ENCODE results near the gene IRF2BPL.
"Not testable (repeated sequence)": the region's sequence is repeated elsewhere in the genome, so short reads cannot be mapped to it uniquely, and the experiment has no call there.

Gene IRF2BPL

GRCh38 chr14:77033622-77034589 is 5.4 kb upstream of the IRF2BPL start:
- peak; percentile 77 to 89 for DNase-seq

GRCh38 chr14:77032844-77033621 is 4.5 kb upstream of the IRF2BPL start:
- peak; percentile 92 for DNase-seq

- no peak for DNase-seq
These were observed 4.0 kb upstream of the IRF2BPL start for GRCh38 chr14:77032491-77032843.

- DNase-seq = no peak
These were observed 3.4 kb upstream of the IRF2BPL start for GRCh38 chr14:77031759-77032490.

GRCh38 chr14:77027538-77028383 is 747 bp downstream of the IRF2BPL start:
- peak; percentile 57 to 61 for DNase-seq

- DNase-seq = no peak
These were observed 1.5 kb downstream of the IRF2BPL start for GRCh38 chr14:77026930-77027537.

- DNase-seq = peak in 1 of 2 experiments; percentile 35
These were observed 2.2 kb downstream of the IRF2BPL start for GRCh38 chr14:77026166-77026929.

GRCh38 chr14:77025744-77026165 is 2.8 kb downstream of the IRF2BPL start:
- DNase-seq = no peak

- peak; percentile 85 to 90 for DNase-seq
These were observed 4.3 kb downstream of the IRF2BPL start for GRCh38 chr14:77024171-77024691.

GRCh38 chr14:77023001-77023996 is 5.2 kb downstream of the IRF2BPL start:
- peak in 1 of 2 experiments; percentile 43 for DNase-seq

- peak; percentile 61 to 63 for DNase-seq
These were observed 6.2 kb downstream of the IRF2BPL start for GRCh38 chr14:77022236-77022852.

GRCh38 chr14:77021424-77021823 is 7.1 kb downstream of the IRF2BPL start:
- DNase-seq = not testable (repeated sequence)

- DNase-seq = no peak
These were observed 9.7 kb downstream of the IRF2BPL start for GRCh38 chr14:77018785-77019184.

- no peak for DNase-seq
These were observed 10.8 kb downstream of the IRF2BPL start for GRCh38 chr14:77017666-77018065.

GRCh38 chr14:77014734-77015133 is 13.8 kb downstream of the IRF2BPL start:
- no peak for DNase-seq

- DNase-seq = no peak
These were observed 14.4 kb downstream of the IRF2BPL start for GRCh38 chr14:77014004-77014604.

GRCh38 chr14:77012193-77012765 is 16.2 kb downstream of the IRF2BPL start:
- no peak for DNase-seq

GRCh38 chr14:77011245-77011644 is 17.3 kb downstream of the IRF2BPL start:
- DNase-seq = peak; percentile 76 to 85

All from NCI-H187 (cell line).